ENCODE measurements around the gene VSIG2. TPM values are rescaled to one million over a fixed set of nuclear protein-coding genes. Genes with fewer than 3 reads are reported as not detected.
A peak's percentile ranks its signal among the peaks of the same experiment; 100 is the strongest.

The VSIG2 gene
- total and polyA plus RNA-seq, 7 experiments from 2014 or later = 0.19 to 1.7 (median 0.82) TPM; not detected in 1

- Histone ChIP-seq H3K4me3 (ENCODE audit: low read length) (no peak overlapping the region), H3K27me3 (ENCODE audit: control insufficient read depth in 2 of 2, insufficient read depth in 2 of 2, low read length in 2 of 2) (peaks cover 5 to 6% of the 10 kb centered on the region in 2 donors), H3K9me3 (ENCODE audit: control insufficient read depth in 2 of 3, low read length in 3 of 3) (no peaks in the 10 kb centered on the region), H3K27ac (ENCODE audit: low read depth, low read length) (no peak overlapping the region), H3K4me1 (ENCODE audit: control insufficient read depth in 2 of 2, insufficient read depth in 2 of 2, low read length in 2 of 2) (peaks cover 10% of the 10 kb centered on the region in 2 donors), H3K36me3 (ENCODE audit: control insufficient read depth in 2 of 3, insufficient read depth in 3 of 3, low read length in 3 of 3) (no peaks in the 10 kb centered on the region)
- ATAC-seq (no peak), DNase-seq (no peak)
- intact Hi-C loops (cut with micrococcal nuclease) = no loop called here
- CTCF ChIA-PET = no interaction called here
- no peak overlapping the region for H3K27ac Mint-ChIP-seq
- H3K9me3 Mint-ChIP-seq = peaks cover 0 to 3% (median 0%) of the 10 kb centered on the region in 11 donors
- H3K27me3 Mint-ChIP-seq = peaks cover 29 to 65% (median 45%) of the 10 kb centered on the region in 5 donors
- H3K4me3 Mint-ChIP-seq = peak overlapping the region in 3 of 10 donors; percentile 10 to 85 (median 13)
- POLR2A ChIA-PET = interaction anchor here (1.0 kb wide), 1 partner anchor 10 kb away, joined by 3 read pairs; no protein-coding TSS in a partner anchor
- peaks cover 0 to 19% (median 5%) of the 10 kb centered on the region in 5 donors for H3K36me3 Mint-ChIP-seq
- H3K4me1 Mint-ChIP-seq = peaks cover 8 to 20% (median 10%) of the 10 kb centered on the region in 7 donors
Measured at GRCh38 chr11:124716591-124716990, 35.5 kb downstream of the VSIG2 start.

DNA sequence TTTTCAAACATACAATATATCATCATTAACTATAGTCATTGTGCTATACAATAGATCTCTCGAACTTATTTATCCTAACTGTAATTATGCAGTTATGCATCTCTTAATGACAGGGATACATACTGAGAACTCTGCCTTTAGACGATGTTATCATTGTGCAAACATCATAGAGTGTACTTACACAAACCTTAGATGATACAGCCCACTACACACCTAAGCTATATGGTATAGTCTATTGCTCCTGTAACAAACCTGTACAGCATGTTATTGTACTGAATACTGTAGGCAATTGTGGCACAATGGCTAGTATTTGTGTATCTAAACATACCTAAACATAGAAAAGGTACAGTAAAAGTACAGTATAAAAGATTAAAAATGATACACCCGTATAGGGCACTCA, 39.7 kb downstream of the VSIG2 start:
- peaks cover 23 to 39% (median 29%) of the 10 kb centered on the region in 5 donors for H3K27me3 Mint-ChIP-seq
- ATAC-seq (no peak), DNase-seq (no peak)
- peaks cover 5 to 6% of the 10 kb centered on the region in 2 donors for H3K27me3 ChIP-seq (ENCODE audit: control insufficient read depth in 2 of 2, insufficient read depth in 2 of 2, low read length in 2 of 2)
- H3K4me3 ChIP-seq (ENCODE audit: low read length) = no peak overlapping the region
- H3K27ac Mint-ChIP-seq = no peak overlapping the region
- intact Hi-C loops (cut with micrococcal nuclease) = no loop called here
- no peak overlapping the region for H3K27ac ChIP-seq (ENCODE audit: low read depth, low read length)
- peaks cover 0 to 5% (median 0%) of the 10 kb centered on the region in 3 experiments for H3K9me3 ChIP-seq (ENCODE audit: control insufficient read depth in 2 of 3, low read length in 3 of 3)
- no peaks in the 10 kb centered on the region for H3K36me3 ChIP-seq (ENCODE audit: control insufficient read depth in 2 of 3, insufficient read depth in 3 of 3, low read length in 3 of 3)
- CTCF ChIA-PET = no interaction called here
- H3K9me3 Mint-ChIP-seq = peaks cover 0 to 12% (median 8%) of the 10 kb centered on the region in 11 donors
- H3K4me3 Mint-ChIP-seq = no peak overlapping the region
- peaks cover 0 to 7% (median 2%) of the 10 kb centered on the region in 7 donors for H3K4me1 Mint-ChIP-seq
- peaks cover 2 to 30% (median 12%) of the 10 kb centered on the region in 5 donors for H3K36me3 Mint-ChIP-seq
- POLR2A ChIA-PET = no interaction called here
- H3K4me1 ChIP-seq (ENCODE audit: control insufficient read depth in 2 of 2, insufficient read depth in 2 of 2, low read length in 2 of 2) = peaks cover 0 to 2% of the 10 kb centered on the region in 2 donors

DNA sequence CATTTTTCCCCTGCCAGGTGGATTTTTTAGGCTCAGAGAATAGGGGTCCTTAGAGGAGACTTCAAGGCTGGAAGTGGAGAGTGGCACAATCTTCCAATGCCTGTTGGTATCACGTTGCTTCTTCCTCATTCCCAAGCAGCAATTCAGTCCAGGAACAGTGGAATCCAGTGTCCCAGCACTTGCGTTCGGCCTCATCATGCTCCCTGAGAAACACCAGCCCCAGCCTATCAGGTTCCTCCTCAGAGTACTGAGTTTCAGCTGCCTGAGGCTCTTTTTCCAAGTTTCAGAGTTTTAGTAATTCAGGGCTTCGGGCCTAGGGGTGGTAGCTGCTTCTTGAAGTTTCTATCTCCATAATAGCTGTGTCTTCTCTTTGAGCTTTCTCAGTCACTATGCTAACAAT, 44.2 kb downstream of the VSIG2 start:
- no peaks in the 10 kb centered on the region for H3K4me1 Mint-ChIP-seq
- peaks cover 0 to 18% (median 13%) of the 10 kb centered on the region in 11 donors for H3K9me3 Mint-ChIP-seq
- peaks cover 0 to 5% (median 0%) of the 10 kb centered on the region in 3 experiments for H3K9me3 ChIP-seq (ENCODE audit: control insufficient read depth in 2 of 3, low read length in 3 of 3)
- POLR2A ChIA-PET = no interaction called here
- H3K27ac Mint-ChIP-seq = no peak overlapping the region
- no peak overlapping the region for H3K4me3 Mint-ChIP-seq
- no peaks in the 10 kb centered on the region for H3K36me3 ChIP-seq (ENCODE audit: control insufficient read depth in 2 of 3, insufficient read depth in 3 of 3, low read length in 3 of 3)
- no peak for ATAC-seq
- no peak for DNase-seq
- intact Hi-C loops (cut with micrococcal nuclease) = no loop called here
- peaks cover 5 to 13% (median 9%) of the 10 kb centered on the region in 5 donors for H3K27me3 Mint-ChIP-seq
- no peak overlapping the region for H3K27ac ChIP-seq (ENCODE audit: low read depth, low read length)
- no peak overlapping the region for H3K4me3 ChIP-seq (ENCODE audit: low read length)
- no peaks in the 10 kb centered on the region for H3K27me3 ChIP-seq (ENCODE audit: control insufficient read depth in 2 of 2, insufficient read depth in 2 of 2, low read length in 2 of 2)
- CTCF ChIA-PET = no interaction called here
- H3K4me1 ChIP-seq (ENCODE audit: control insufficient read depth in 2 of 2, insufficient read depth in 2 of 2, low read length in 2 of 2) = no peaks in the 10 kb centered on the region
- H3K36me3 Mint-ChIP-seq = peaks cover 2 to 21% (median 15%) of the 10 kb centered on the region in 5 donors

- no peaks in the 10 kb centered on the region for H3K36me3 ChIP-seq (ENCODE audit: control insufficient read depth in 2 of 3, insufficient read depth in 3 of 3, low read length in 3 of 3)
- H3K27me3 Mint-ChIP-seq = peaks cover 5 to 28% (median 12%) of the 10 kb centered on the region in 5 donors
- H3K4me3 Mint-ChIP-seq = no peak overlapping the region
- H3K27ac Mint-ChIP-seq = no peak overlapping the region
- no peak overlapping the region for H3K4me3 ChIP-seq (ENCODE audit: low read length)
- H3K36me3 Mint-ChIP-seq = peaks cover 0 to 14% (median 9%) of the 10 kb centered on the region in 5 donors
- H3K9me3 ChIP-seq (ENCODE audit: control insufficient read depth in 2 of 3, low read length in 3 of 3) = no peaks in the 10 kb centered on the region
- peaks cover 0 to 3% (median 0%) of the 10 kb centered on the region in 7 donors for H3K4me1 Mint-ChIP-seq
- no peaks in the 10 kb centered on the region for H3K27me3 ChIP-seq (ENCODE audit: control insufficient read depth in 2 of 2, insufficient read depth in 2 of 2, low read length in 2 of 2)
- DNase-seq (no peak), ATAC-seq (no peak)
- ChIA-PET CTCF (interaction anchor here (1.1 kb wide), 1 partner anchor 44 kb away, joined by 3 read pairs; no protein-coding TSS in a partner anchor), POLR2A (no interaction called here)
- intact Hi-C loops (cut with micrococcal nuclease) = no loop called here
- H3K27ac ChIP-seq (ENCODE audit: low read depth, low read length) = no peak overlapping the region
- no peaks in the 10 kb centered on the region for H3K4me1 ChIP-seq (ENCODE audit: control insufficient read depth in 2 of 2, insufficient read depth in 2 of 2, low read length in 2 of 2)
- H3K9me3 Mint-ChIP-seq = peaks cover 0 to 11% (median 7%) of the 10 kb centered on the region in 11 donors
Measured at GRCh38 chr11:124700028-124700427, 52.0 kb downstream of the VSIG2 start.

GRCh38 chr11:124699547-124699946, 52.5 kb downstream of the VSIG2 start:
- ATAC-seq (no peak), DNase-seq (no peak)
- peaks cover 0 to 11% (median 7%) of the 10 kb centered on the region in 11 donors for H3K9me3 Mint-ChIP-seq
- H3K27me3 Mint-ChIP-seq = peaks cover 5 to 28% (median 12%) of the 10 kb centered on the region in 5 donors
- no peaks in the 10 kb centered on the region for H3K36me3 ChIP-seq (ENCODE audit: control insufficient read depth in 2 of 3, insufficient read depth in 3 of 3, low read length in 3 of 3)
- H3K9me3 ChIP-seq (ENCODE audit: control insufficient read depth in 2 of 3, low read length in 3 of 3) = no peaks in the 10 kb centered on the region
- H3K4me3 Mint-ChIP-seq = no peak overlapping the region
- H3K4me1 Mint-ChIP-seq = peaks cover 0 to 3% (median 0%) of the 10 kb centered on the region in 7 donors
- peaks cover 0 to 14% (median 9%) of the 10 kb centered on the region in 5 donors for H3K36me3 Mint-ChIP-seq
- H3K27me3 ChIP-seq (ENCODE audit: control insufficient read depth in 2 of 2, insufficient read depth in 2 of 2, low read length in 2 of 2) = no peaks in the 10 kb centered on the region
- ChIA-PET POLR2A (no interaction called here), CTCF (interaction anchor here (1.1 kb wide), 1 partner anchor 45 kb away, joined by 3 read pairs; no protein-coding TSS in a partner anchor)
- H3K27ac Mint-ChIP-seq = no peak overlapping the region
- no peaks in the 10 kb centered on the region for H3K4me1 ChIP-seq (ENCODE audit: control insufficient read depth in 2 of 2, insufficient read depth in 2 of 2, low read length in 2 of 2)
- no peak overlapping the region for H3K27ac ChIP-seq (ENCODE audit: low read depth, low read length)
- H3K4me3 ChIP-seq (ENCODE audit: low read length) = no peak overlapping the region
- intact Hi-C loops (cut with micrococcal nuclease) = no loop called here

Other genes starting within 250 kb of the VSIG2 start
- gene OR8B12, start 208.6 kb downstream of the VSIG2 start, total RNA-seq = not detected
- gene OR8B12, start 208.6 kb downstream of the VSIG2 start, polyA plus RNA-seq = not detected
- gene OR8A1, start 182.3 kb downstream of the VSIG2 start, total RNA-seq = not detected
- not detected for gene OR8A1, start 182.3 kb downstream of the VSIG2 start, polyA plus RNA-seq
- gene PANX3, start 140.8 kb downstream of the VSIG2 start, total RNA-seq = not detected
- gene PANX3, start 140.8 kb downstream of the VSIG2 start, polyA plus RNA-seq = not detected
- gene TBRG1, start 129.4 kb downstream of the VSIG2 start, total RNA-seq = 10 to 100 TPM; 35.5 to 78.6 (median 63.9) TPM
- 10 to 100 TPM; 32.4 to 38.4 TPM for gene TBRG1, start 129.4 kb downstream of the VSIG2 start, polyA plus RNA-seq
- gene SIAE, start 78.5 kb downstream of the VSIG2 start, total RNA-seq = 10 to 100 TPM in 3 of 5 experiments, 1 to 10 TPM in 2; 6.2 to 11.3 (median 10.4) TPM
- gene SIAE, start 78.5 kb downstream of the VSIG2 start, polyA plus RNA-seq = 1 to 10 TPM; 2.7 to 6.5 TPM
- 1 to 10 TPM in 4 of 5 experiments, under 1 TPM in 1; 1.00 to 1.1 (median 1.0) TPM for gene SPA17, start 78.4 kb downstream of the VSIG2 start, total RNA-seq
- 1 to 10 TPM; 1.7 to 2.3 TPM for gene SPA17, start 78.4 kb downstream of the VSIG2 start, polyA plus RNA-seq
- gene NRGN, start 12.3 kb downstream of the VSIG2 start, total RNA-seq = 10 to 100 TPM in 1 of 5 experiments, 1 to 10 TPM in 4; 1.2 to 48.7 (median 4.9) TPM
- gene NRGN, start 12.3 kb downstream of the VSIG2 start, polyA plus RNA-seq = not detected
- 1 to 10 TPM in 4 of 5 experiments, under 1 TPM in 1; 0.39 to 3.4 (median 1.7) TPM for gene ESAM, start 10.0 kb upstream of the VSIG2 start, total RNA-seq
- gene ESAM, start 10.0 kb upstream of the VSIG2 start, polyA plus RNA-seq = 1 to 10 TPM; 1.9 to 4.1 TPM
- gene MSANTD2, start 48.2 kb upstream of the VSIG2 start, total RNA-seq = 10 to 100 TPM in 4 of 5 experiments, 1 to 10 TPM in 1; 9.1 to 29.5 (median 14.4) TPM
- gene MSANTD2, start 48.2 kb upstream of the VSIG2 start, polyA plus RNA-seq = 1 to 10 TPM; 3.8 to 6.0 TPM
- gene ROBO3, start 113.2 kb upstream of the VSIG2 start, total RNA-seq = 10 to 100 TPM in 4 of 5 experiments, 1 to 10 TPM in 1; 8.1 to 51.3 (median 38.0) TPM
- 1 to 10 TPM; 3.6 to 8.5 TPM for gene ROBO3, start 113.2 kb upstream of the VSIG2 start, polyA plus RNA-seq
- under 1 TPM in 2 of 5 experiments, not detected in 3; 0.19 to 0.29 TPM for gene ROBO4, start 145.6 kb upstream of the VSIG2 start, total RNA-seq
- gene ROBO4, start 145.6 kb upstream of the VSIG2 start, polyA plus RNA-seq = under 1 TPM in 1 of 2 donors, not detected in 1; 0.04 TPM
- gene HEPN1, start 167.0 kb upstream of the VSIG2 start, total RNA-seq = not detected
- gene HEPN1, start 167.0 kb upstream of the VSIG2 start, polyA plus RNA-seq = not detected
- not detected for gene HEPACAM, start 183.8 kb upstream of the VSIG2 start, total RNA-seq
- gene HEPACAM, start 183.8 kb upstream of the VSIG2 start, polyA plus RNA-seq = not detected
- 1 to 10 TPM; 1.6 to 4.7 (median 2.7) TPM for gene CCDC15, start 201.9 kb upstream of the VSIG2 start, total RNA-seq
- 1 to 10 TPM; 1.5 to 1.6 TPM for gene CCDC15, start 201.9 kb upstream of the VSIG2 start, polyA plus RNA-seq